ENCODE measurements around the gene CHD5. TPM values are rescaled to one million over a fixed set of nuclear protein-coding genes. Genes with fewer than 3 reads are reported as not detected.

The CHD5 gene
- total RNA-seq, 1 donor from 2014 or later = 0.16 TPM

- no peaks in the 10 kb centered on the region for H3K9me3 Mint-ChIP-seq
- H3K27me3 Mint-ChIP-seq (ENCODE audit: low read depth) = peaks cover 47% of the 10 kb centered on the region
Observed at GRCh38 chr1:6207075-6207885, 27.2 kb upstream of the CHD5 start.

GRCh38 chr1:6206520-6206855, 26.4 kb upstream of the CHD5 start:
- H3K27ac Mint-ChIP-seq (ENCODE audit: unreplicated experiment) = no peak overlapping the region
- TF ChIP-seq CTCF (conservative IDR thresholded peaks at IDR 0.05) = no peak

More at GRCh38 chr1:6207075-6207885, 27.2 kb upstream of the CHD5 start:
- TF ChIP-seq CTCF (conservative IDR thresholded peaks at IDR 0.05) = no peak
- no peak overlapping the region for H3K27ac Mint-ChIP-seq (ENCODE audit: unreplicated experiment)
- DNase-seq (ENCODE audit: low read depth, low spot score) = no peak
- H3K4me3 Mint-ChIP-seq = peak overlapping the region; percentile 65
- H3K36me3 Mint-ChIP-seq (ENCODE audit: low read depth) = no peaks in the 10 kb centered on the region
- H3K4me1 Mint-ChIP-seq = peaks cover 10% of the 10 kb centered on the region

GRCh38 chr1:6205849-6206519, 25.9 kb upstream of the CHD5 start, which contains the start of gene RNF207:
Gene RNF207, plus strand, starts transcription at chr1:6206119. Its CDS starts 417 bp downstream, at chr1:6206536.
- DNase-seq (ENCODE audit: low read depth, low spot score) = peak; percentile 22
- no peak for TF ChIP-seq CTCF (conservative IDR thresholded peaks at IDR 0.05)
- Mint-ChIP-seq H3K4me3 (peak within 1 kb of the TSS; percentile 76), H3K36me3 (ENCODE audit: low read depth) (no peaks in the 10 kb centered on the region), H3K9me3 (no peaks in the 10 kb centered on the region), H3K27ac (ENCODE audit: unreplicated experiment) (no peak within 1 kb of the TSS), H3K27me3 (ENCODE audit: low read depth) (peaks cover 53% of the 10 kb centered on the region), H3K4me1 (peaks cover 10% of the 10 kb centered on the region)

More at GRCh38 chr1:6206520-6206855, 26.4 kb upstream of the CHD5 start:
- H3K27me3 Mint-ChIP-seq (ENCODE audit: low read depth) = peaks cover 52% of the 10 kb centered on the region
- no peaks in the 10 kb centered on the region for H3K9me3 Mint-ChIP-seq
- H3K4me1 Mint-ChIP-seq = peaks cover 10% of the 10 kb centered on the region
- no peak for DNase-seq (ENCODE audit: low read depth, low spot score)
- no peak overlapping the region for H3K4me3 Mint-ChIP-seq
- no peaks in the 10 kb centered on the region for H3K36me3 Mint-ChIP-seq (ENCODE audit: low read depth)

- Mint-ChIP-seq H3K27me3 (ENCODE audit: low read depth) (peaks cover 38% of the 10 kb centered on the region), H3K4me1 (peaks cover 36% of the 10 kb centered on the region), H3K36me3 (ENCODE audit: low read depth) (peaks cover 3% of the 10 kb centered on the region), H3K27ac (ENCODE audit: unreplicated experiment) (no peak overlapping the region), H3K4me3 (peak overlapping the region; percentile 70), H3K9me3 (peaks cover 6% of the 10 kb centered on the region)
- TF ChIP-seq CTCF (conservative IDR thresholded peaks at IDR 0.05) = no peak
- no peak for DNase-seq (ENCODE audit: low read depth, low spot score)
Observed at GRCh38 chr1:6202256-6202655, 22.1 kb upstream of the CHD5 start.

- no peak for DNase-seq (ENCODE audit: low read depth, low spot score)
- peaks cover 8% of the 10 kb centered on the region for H3K36me3 Mint-ChIP-seq (ENCODE audit: low read depth)
- peaks cover 42% of the 10 kb centered on the region for H3K4me1 Mint-ChIP-seq
- peak overlapping the region; percentile 97 for H3K27ac Mint-ChIP-seq (ENCODE audit: unreplicated experiment)
- no peak for TF ChIP-seq CTCF (conservative IDR thresholded peaks at IDR 0.05)
- peak overlapping the region; percentile 91 for H3K4me3 Mint-ChIP-seq
- H3K27me3 Mint-ChIP-seq (ENCODE audit: low read depth) = peaks cover 22% of the 10 kb centered on the region
- peaks cover 6% of the 10 kb centered on the region for H3K9me3 Mint-ChIP-seq
Observed at GRCh38 chr1:6200188-6200809, 20.2 kb upstream of the CHD5 start.
